GM12878 (cell line): ENCODE data around the gene PAX2. TPM values are rescaled to one million over a fixed set of nuclear protein-coding genes. Genes with fewer than 3 reads are reported as not detected.

Source experiments
- ATAC-seq: fragments of 200-7000 bp; cut with Tn5 transposase; 3 replicates; pipeline ENCODE4 v1.9.1; 2020; ENCODE audit warnings: mild to moderate bottlenecking, moderate library complexity
- BruUV-seq: library from RNA; stranded (reverse); fragments of 400-500 nt; replicated peaks from 2 replicates; lab custom pipeline; 2021; lab: Mats Ljungman, UMichigan
- CTCF ChIA-PET: fragments of 300-600 bp; sonication (Branson Sonifier 250); formaldehyde crosslinking; extraction: SDS; loops from one replicate; lab custom pipeline; 2021; ENCODE audit warnings: inconsistent platforms; lab: Yijun Ruan, JAX
- POLR2A ChIA-PET: fragments of 350-600 bp; formaldehyde crosslinking; extraction: SDS; loops from one replicate; lab custom pipeline; 2021; ENCODE audit warnings: inconsistent platforms; lab: Charles Lee
- RAD21 ChIA-PET: fragments of 300-600 bp; sonication (Branson Sonifier 250); formaldehyde crosslinking; loops from one replicate; lab custom pipeline; 2023; ENCODE audit warnings: antibody characterized with exemption; ENCODE audit not compliant: unreplicated experiment; lab: Charles Lee
- SMC1A ChIA-PET: fragments of 300-600 bp; sonication (Branson Sonifier 250); formaldehyde crosslinking; loops from one replicate; lab custom pipeline; 2023; ENCODE audit not compliant: unreplicated experiment, uncharacterized antibody; lab: Charles Lee
- DNase-seq: peaks from one replicate; pipeline ENCODE4 v3.0.0-alpha.2; 2011; ENCODE audit warnings: low read depth, low spot score
- FAIRE-seq: peaks from 3 replicates; lab custom pipeline; 2011; peaks lifted over from hg19 to GRCh38; lab: Jason Lieb, UNC
- H2AFZ ChIP-seq: 2 replicates; pipeline ENCODE4 v1.6.0; 2011; ENCODE audit warnings: low read depth, low read length, control low read depth; ENCODE audit not compliant: control insufficient read depth
- H3K27ac ChIP-seq: 2 replicates; pipeline ENCODE4 v1.5.1; 2011; ENCODE audit warnings: control low read depth; ENCODE audit not compliant: control insufficient read depth, insufficient read depth
- H3K27me3 ChIP-seq, 2 experiments: replicated peaks in 1 of 2; 2 replicates each; pipeline versions ENCODE4 v1.6.0 to v1.6.1; 2011; ENCODE audit warnings: low read length in 1 of 2; ENCODE audit not compliant: control insufficient read depth in 2 of 2, insufficient read depth in 2 of 2
- H3K36me3 ChIP-seq, 2 experiments: 2 replicates each; pipeline ENCODE4 v1.5.1; 2011; ENCODE audit warnings: low read length in 1 of 2; ENCODE audit not compliant: control insufficient read depth in 2 of 2, insufficient read depth in 2 of 2
- H3K4me1 ChIP-seq: 2 replicates; pipeline ENCODE4 v1.6.1; 2011; ENCODE audit warnings: mild to moderate bottlenecking, low read length, moderate library complexity, mixed read lengths; ENCODE audit not compliant: control insufficient read depth, insufficient read depth
- H3K4me2 ChIP-seq: 2 replicates; pipeline ENCODE4 v1.6.0; 2011; ENCODE audit warnings: control low read depth; ENCODE audit not compliant: control insufficient read depth, insufficient read depth
- H3K4me3 ChIP-seq: fragments of 200-600 bp; sonication (generic); 2 replicates; pipeline ENCODE4 v1.5.1; 2016
- H3K79me2 ChIP-seq: 2 replicates; pipeline ENCODE4 v1.6.0; 2011; ENCODE audit warnings: low read length; ENCODE audit not compliant: control insufficient read depth, insufficient read depth
- H3K9ac ChIP-seq: 2 replicates; pipeline ENCODE4 v1.8.0; 2011; ENCODE audit warnings: low read length, control low read depth, mixed read lengths; ENCODE audit not compliant: control insufficient read depth, insufficient read depth
- H3K9me3 ChIP-seq: replicated peaks from 3 replicates; pipeline ENCODE4 v1.5.1; 2011; ENCODE audit warnings: mild to moderate bottlenecking, low read length; ENCODE audit not compliant: control insufficient read depth, insufficient read depth
- H4K20me1 ChIP-seq: 2 replicates; pipeline ENCODE4 v1.6.0; 2011; ENCODE audit not compliant: control insufficient read depth, insufficient read depth
- ETV6 ChIP-seq, 2 experiments: fragments of 450-650 bp in 1 of 2; IDR thresholded peaks in 1 of 2; conservative IDR thresholded peaks in 1 of 2; 2 replicates each; pipeline ENCODE4 v1.6.1; 2014; ENCODE audit warnings: antibody characterized with exemption in 1 of 2, borderline replicate concordance in 1 of 2, low read depth in 1 of 2, mild to moderate bottlenecking in 1 of 2, moderate library complexity in 1 of 2
- LARP7 ChIP-seq: fragments of 450-650 bp; IDR thresholded peaks from 2 replicates; pipeline ENCODE4 v1.6.1; 2017; ENCODE audit warnings: mild to moderate bottlenecking
- RAD21 ChIP-seq: IDR thresholded peaks from 2 replicates; pipeline ENCODE4 v1.6.1; 2011; ENCODE audit warnings: mild to moderate bottlenecking, low read depth, low read length, moderate library complexity; ENCODE audit not compliant: insufficient read depth
- RUNX3 ChIP-seq: IDR thresholded peaks from 2 replicates; pipeline ENCODE4 v1.6.1; 2012; ENCODE audit warnings: low read length, inconsistent platforms
- SMC3 ChIP-seq: IDR thresholded peaks from 2 replicates; pipeline ENCODE4 v1.6.1; 2011; ENCODE audit warnings: low read length, improper control_type of control experiment, borderline replicate concordance
- SPI1 ChIP-seq: IDR thresholded peaks from 2 replicates; pipeline ENCODE4 v1.6.1; 2011; ENCODE audit warnings: low read depth, mild to moderate bottlenecking, low read length, moderate library complexity, borderline replicate concordance; ENCODE audit not compliant: insufficient read depth
- YY1 ChIP-seq: IDR thresholded peaks from 2 replicates; pipeline ENCODE4 v1.6.1; 2011; ENCODE audit warnings: low read depth, mild to moderate bottlenecking, low read length
- WGBS: methylation state at CpG from one replicate; pipeline ENCODE4 v1.1.6; 2016; ENCODE audit warnings: low lambda C conversion rate; ENCODE audit not compliant: insufficient replicate concordance, insufficient coverage; ENCODE audit errors: missing lambda C conversion rate; 5-methylcytosine and 5-hydroxymethylcytosine counted together
- in situ Hi-C: fragments of 300-500 bp; cut with MboI; formaldehyde crosslinking; loops from 9 replicates; pipeline ENCODE4 v1.14.3; 2018; ENCODE audit warnings: mixed read lengths
- intact Hi-C: fragments of 100-400 bp; cut with micrococcal nuclease; formaldehyde crosslinking; loops from one replicate; pipeline ENCODE4 v1.14.2; 2022; ENCODE audit not compliant: unreplicated experiment
- polyA plus RNA-seq, 11 experiments: library from polyadenylated mRNA; depleted of rRNA in 4 of 11; unstranded in 6 of 11; stranded (reverse) in 5 of 11; fragments of >200 nt; fragmentation: Nextera tagmentation in 4 of 11; fragmentation: Illumina TruSeq in 1 of 11; extraction: Ambion mirVana in 4 of 11; extraction: Trizol in 1 of 11; gene quantifications; 1 replicate in 1 of 11; 2 replicates in 10 of 11; pipeline versions ENCODE4 v1.2.1 to v1.2.3, GENCODE V29; 2011 to 2016; ENCODE audit warnings: inconsistent platforms in 2 of 11, missing spikeins in 2 of 11, low read depth in 1 of 11
- total RNA-seq, 4 experiments: library from RNA; depleted of rRNA in 3 of 4; stranded (reverse); fragments of >200 nt in 3 of 4; fragmentation: Illumina TruSeq in 1 of 4; extraction: Trizol in 1 of 4; gene quantifications; 2 replicates each; pipeline versions ENCODE4 v1.2.1 to v1.2.3, GENCODE V29; 2013 to 2021
- TF ChIP-seq, protein P1 (sequence below): fragments of 450-650 bp; conservative IDR thresholded peaks from 2 replicates; pipeline ENCODE4 v1.6.1; 2017; ENCODE audit warnings: mild to moderate bottlenecking, moderate library complexity
- TF ChIP-seq, protein P2 (sequence below): IDR thresholded peaks from 2 replicates; pipeline ENCODE4 v1.6.1; 2012; ENCODE audit warnings: improper control_type of control experiment, low read depth, low read length; ENCODE audit not compliant: insufficient replicate concordance
- TF ChIP-seq, protein P3 (sequence below), 3 experiments: IDR thresholded peaks in 2 of 3; conservative IDR thresholded peaks in 1 of 3; 2 replicates each; pipeline ENCODE4 v1.5.1; 2011; ENCODE audit warnings: low read depth in 3 of 3, low read length in 3 of 3, mild to moderate bottlenecking in 3 of 3, control low read depth in 2 of 3, moderate library complexity in 2 of 3, inconsistent platforms in 1 of 3, mixed read lengths in 1 of 3; ENCODE audit not compliant: control insufficient read depth in 2 of 3, insufficient read depth in 1 of 3; ENCODE audit errors: extremely low read depth in 1 of 3

PAX2 gene
- total and polyA plus RNA-seq, 10 of the 15 experiments (the other 5 are each of a cell fraction or from before 2014, with no cell fraction given): not detected

DNA sequence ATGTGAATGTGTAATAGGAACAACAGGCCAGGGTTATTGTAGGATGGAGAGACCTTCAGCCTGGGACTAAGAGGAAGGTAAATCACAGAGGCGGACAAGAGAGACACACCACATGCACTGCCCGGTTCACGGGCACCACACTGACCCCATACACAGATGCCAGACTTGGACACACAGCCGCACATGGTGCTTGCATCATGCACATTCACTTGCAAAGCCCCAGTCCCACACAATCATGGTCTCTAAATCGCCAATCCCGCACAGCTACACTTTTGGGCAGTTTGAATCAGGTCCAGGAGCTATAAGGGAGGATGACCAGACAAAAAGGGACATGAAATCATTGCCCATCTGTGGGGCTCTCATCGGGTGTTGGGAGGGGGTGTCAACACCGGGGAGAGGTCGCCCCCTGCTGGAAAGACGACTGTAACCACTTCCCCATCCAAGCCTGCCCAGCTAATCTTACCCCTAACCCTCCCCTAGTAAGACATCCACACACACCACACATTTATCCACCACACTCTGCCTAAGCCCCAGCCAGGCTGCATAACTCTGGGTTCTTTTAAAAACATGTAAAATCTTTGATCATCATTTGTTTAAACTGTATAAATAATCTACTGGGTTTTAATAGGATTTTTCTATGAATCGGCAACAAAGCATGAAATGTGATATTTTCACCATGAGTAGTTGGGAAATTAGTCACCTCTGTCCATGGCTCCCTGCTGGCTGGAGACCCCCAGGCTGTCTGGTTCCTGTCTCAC lies 126.8 kb downstream of the PAX2 start:
- peak; percentile 96 for ATAC-seq
- Histone ChIP-seq H3K4me2 (no peak overlapping the region), H2AFZ (no peak overlapping the region), H3K27me3 (peaks cover 0 to 2% of the 10 kb centered on the region in 2 experiments; a peak in 1 of 4 replicates), H3K9ac (no peak overlapping the region), H3K79me2 (no peaks in the 10 kb centered on the region), H3K4me1 (no peaks in the 10 kb centered on the region), H3K36me3 (no peaks in the 10 kb centered on the region), H3K27ac (no peak overlapping the region), H4K20me1 (no peaks in the 10 kb centered on the region), H3K9me3 (no peaks in the 10 kb centered on the region), H3K4me3 (no peak overlapping the region)
- CTCF ChIA-PET: interaction anchor here (0.7 to 2.2 kb wide), 15 partner anchors 10 to 327 kb away, joined by 3 to 11 read pairs (median 4); no protein-coding TSS in a partner anchor
- SMC1A ChIA-PET: interaction anchor here (0.6 to 1.1 kb wide), 3 partner anchors 128 to 529 kb away, joined by 3 read pairs; no protein-coding TSS in a partner anchor
- TF ChIP-seq, protein P1, sequence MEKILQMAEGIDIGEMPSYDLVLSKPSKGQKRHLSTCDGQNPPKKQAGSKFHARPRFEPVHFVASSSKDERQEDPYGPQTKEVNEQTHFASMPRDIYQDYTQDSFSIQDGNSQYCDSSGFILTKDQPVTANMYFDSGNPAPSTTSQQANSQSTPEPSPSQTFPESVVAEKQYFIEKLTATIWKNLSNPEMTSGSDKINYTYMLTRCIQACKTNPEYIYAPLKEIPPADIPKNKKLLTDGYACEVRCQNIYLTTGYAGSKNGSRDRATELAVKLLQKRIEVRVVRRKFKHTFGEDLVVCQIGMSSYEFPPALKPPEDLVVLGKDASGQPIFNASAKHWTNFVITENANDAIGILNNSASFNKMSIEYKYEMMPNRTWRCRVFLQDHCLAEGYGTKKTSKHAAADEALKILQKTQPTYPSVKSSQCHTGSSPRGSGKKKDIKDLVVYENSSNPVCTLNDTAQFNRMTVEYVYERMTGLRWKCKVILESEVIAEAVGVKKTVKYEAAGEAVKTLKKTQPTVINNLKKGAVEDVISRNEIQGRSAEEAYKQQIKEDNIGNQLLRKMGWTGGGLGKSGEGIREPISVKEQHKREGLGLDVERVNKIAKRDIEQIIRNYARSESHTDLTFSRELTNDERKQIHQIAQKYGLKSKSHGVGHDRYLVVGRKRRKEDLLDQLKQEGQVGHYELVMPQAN: no peak
- TF ChIP-seq ETV6 (conservative IDR thresholded peaks at IDR 0.05 in 1 of 2, IDR thresholded peaks at IDR 0.05 in 1 of 2; ENCODE audit: borderline replicate concordance in 1 of 2, low read depth in 1 of 2) (no peak), RUNX3 (peak; percentile 41; the same call in 1 of the 2 replicates), LARP7 (peak; percentile 33; the same call in 1 of the 2 replicates), SMC3 (peak; percentile 51; the same call in 1 of the 2 replicates), SPI1 (peak; percentile 72; the same call in 1 of the 2 replicates), YY1 (0 out of 2 replicates have a peak, but pooled peaks have one; percentile 9), RAD21 (peak; percentile 48)
- TF ChIP-seq, protein P2, sequence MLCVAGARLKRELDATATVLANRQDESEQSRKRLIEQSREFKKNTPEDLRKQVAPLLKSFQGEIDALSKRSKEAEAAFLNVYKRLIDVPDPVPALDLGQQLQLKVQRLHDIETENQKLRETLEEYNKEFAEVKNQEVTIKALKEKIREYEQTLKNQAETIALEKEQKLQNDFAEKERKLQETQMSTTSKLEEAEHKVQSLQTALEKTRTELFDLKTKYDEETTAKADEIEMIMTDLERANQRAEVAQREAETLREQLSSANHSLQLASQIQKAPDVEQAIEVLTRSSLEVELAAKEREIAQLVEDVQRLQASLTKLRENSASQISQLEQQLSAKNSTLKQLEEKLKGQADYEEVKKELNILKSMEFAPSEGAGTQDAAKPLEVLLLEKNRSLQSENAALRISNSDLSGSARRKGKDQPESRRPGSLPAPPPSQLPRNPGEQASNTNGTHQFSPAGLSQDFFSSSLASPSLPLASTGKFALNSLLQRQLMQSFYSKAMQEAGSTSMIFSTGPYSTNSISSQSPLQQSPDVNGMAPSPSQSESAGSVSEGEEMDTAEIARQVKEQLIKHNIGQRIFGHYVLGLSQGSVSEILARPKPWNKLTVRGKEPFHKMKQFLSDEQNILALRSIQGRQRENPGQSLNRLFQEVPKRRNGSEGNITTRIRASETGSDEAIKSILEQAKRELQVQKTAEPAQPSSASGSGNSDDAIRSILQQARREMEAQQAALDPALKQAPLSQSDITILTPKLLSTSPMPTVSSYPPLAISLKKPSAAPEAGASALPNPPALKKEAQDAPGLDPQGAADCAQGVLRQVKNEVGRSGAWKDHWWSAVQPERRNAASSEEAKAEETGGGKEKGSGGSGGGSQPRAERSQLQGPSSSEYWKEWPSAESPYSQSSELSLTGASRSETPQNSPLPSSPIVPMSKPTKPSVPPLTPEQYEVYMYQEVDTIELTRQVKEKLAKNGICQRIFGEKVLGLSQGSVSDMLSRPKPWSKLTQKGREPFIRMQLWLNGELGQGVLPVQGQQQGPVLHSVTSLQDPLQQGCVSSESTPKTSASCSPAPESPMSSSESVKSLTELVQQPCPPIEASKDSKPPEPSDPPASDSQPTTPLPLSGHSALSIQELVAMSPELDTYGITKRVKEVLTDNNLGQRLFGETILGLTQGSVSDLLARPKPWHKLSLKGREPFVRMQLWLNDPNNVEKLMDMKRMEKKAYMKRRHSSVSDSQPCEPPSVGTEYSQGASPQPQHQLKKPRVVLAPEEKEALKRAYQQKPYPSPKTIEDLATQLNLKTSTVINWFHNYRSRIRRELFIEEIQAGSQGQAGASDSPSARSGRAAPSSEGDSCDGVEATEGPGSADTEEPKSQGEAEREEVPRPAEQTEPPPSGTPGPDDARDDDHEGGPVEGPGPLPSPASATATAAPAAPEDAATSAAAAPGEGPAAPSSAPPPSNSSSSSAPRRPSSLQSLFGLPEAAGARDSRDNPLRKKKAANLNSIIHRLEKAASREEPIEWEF: no peak
- TF ChIP-seq, protein P3, sequence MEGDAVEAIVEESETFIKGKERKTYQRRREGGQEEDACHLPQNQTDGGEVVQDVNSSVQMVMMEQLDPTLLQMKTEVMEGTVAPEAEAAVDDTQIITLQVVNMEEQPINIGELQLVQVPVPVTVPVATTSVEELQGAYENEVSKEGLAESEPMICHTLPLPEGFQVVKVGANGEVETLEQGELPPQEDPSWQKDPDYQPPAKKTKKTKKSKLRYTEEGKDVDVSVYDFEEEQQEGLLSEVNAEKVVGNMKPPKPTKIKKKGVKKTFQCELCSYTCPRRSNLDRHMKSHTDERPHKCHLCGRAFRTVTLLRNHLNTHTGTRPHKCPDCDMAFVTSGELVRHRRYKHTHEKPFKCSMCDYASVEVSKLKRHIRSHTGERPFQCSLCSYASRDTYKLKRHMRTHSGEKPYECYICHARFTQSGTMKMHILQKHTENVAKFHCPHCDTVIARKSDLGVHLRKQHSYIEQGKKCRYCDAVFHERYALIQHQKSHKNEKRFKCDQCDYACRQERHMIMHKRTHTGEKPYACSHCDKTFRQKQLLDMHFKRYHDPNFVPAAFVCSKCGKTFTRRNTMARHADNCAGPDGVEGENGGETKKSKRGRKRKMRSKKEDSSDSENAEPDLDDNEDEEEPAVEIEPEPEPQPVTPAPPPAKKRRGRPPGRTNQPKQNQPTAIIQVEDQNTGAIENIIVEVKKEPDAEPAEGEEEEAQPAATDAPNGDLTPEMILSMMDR (IDR thresholded peaks at IDR 0.05 in 2 of 3, conservative IDR thresholded peaks at IDR 0.05 in 1 of 3; ENCODE audit: control insufficient read depth in 2 of 3, extremely low read depth in 1 of 3, insufficient read depth in 1 of 3, low read depth in 3 of 3, low read length in 3 of 3): peak; percentile 64 to 66 (median 65)
- in situ Hi-C loops (loop anchor here (5.0 kb wide), 1 partner anchor 200 kb away; no protein-coding TSS in a partner anchor), intact Hi-C loops (loop anchor here (1.0 to 10.0 kb wide), 3 partner anchors 127 to 437 kb away; partner anchors contain the start of gene PAX2)
- no peak for FAIRE-seq
- RAD21 ChIA-PET: interaction anchor here (0.6 to 1.2 kb wide), 3 partner anchors 309 to 438 kb away, joined by 3 read pairs; partner anchors contain the start of gene HIF1AN
- 22% methylated on average over 11 of the region's 11 CpGs for WGBS
- no peak for DNase-seq
- POLR2A ChIA-PET: no interaction called here
- no TSS peak for BruUV-seq
